HG03439 (cell line): ENCODE measurements around the gene HCAR2.
"Not testable (repeated sequence)": the region's sequence is repeated elsewhere in the genome, so short reads cannot be mapped to it uniquely, and the experiment has no call there.

Source experiments
- ATAC-seq: cut with Tn5 transposase; IDR thresholded peaks from one replicate; pipeline ENCODE4 v1.9.1; 2021; ENCODE audit warnings: mild to moderate bottlenecking, moderate library complexity; ENCODE audit not compliant: unreplicated experiment

Gene HCAR2

GRCh38 chr12:122669397-122670070, 33.6 kb downstream of the HCAR2 start:
- no peak for ATAC-seq

GRCh38 chr12:122668268-122668667, 34.9 kb downstream of the HCAR2 start:
- ATAC-seq = no peak

GRCh38 chr12:122665759-122666158, 37.4 kb downstream of the HCAR2 start:
- ATAC-seq = no peak

DNA sequence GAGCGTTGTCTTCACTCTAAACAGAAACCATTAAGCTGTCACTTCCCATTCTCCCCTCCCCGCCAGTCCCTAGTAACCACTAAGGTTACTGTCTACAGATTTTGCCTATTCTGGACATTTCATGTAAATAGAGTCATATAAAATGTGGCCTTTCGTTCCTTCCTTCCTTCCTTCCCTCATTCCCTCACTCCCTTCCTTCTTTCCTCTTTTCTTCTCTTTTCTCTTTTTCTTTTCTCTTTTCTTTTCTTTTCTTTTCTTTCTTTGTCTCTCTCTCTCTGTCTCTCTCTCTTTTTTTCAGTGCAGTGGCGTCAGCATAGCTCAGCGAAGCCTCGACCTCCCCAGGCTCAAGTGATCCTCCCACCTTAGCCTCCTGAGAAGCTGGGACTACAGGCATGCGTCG, 37.8 kb downstream of the HCAR2 start:
- ATAC-seq = no peak

DNA sequence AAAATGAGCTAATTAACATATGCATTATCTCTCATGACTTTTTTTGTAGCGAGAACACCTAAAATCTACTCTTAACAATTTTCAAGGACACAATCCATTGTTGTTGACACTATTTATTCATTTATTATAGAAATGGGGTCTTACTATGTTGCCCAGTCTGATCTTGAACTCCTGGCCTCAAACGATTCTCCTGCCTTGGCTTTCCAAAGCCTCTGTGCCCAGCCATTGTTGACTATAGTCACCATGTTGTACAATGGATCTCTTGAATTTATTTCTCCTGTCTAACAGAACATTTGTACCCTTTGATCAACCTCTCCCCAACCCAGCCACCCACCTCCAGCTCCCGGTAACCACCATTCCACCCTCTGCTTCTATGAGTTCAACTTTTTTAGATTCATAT, 41.2 kb downstream of the HCAR2 start:
- ATAC-seq = no peak

GRCh38 chr12:122661246-122661645, 41.9 kb downstream of the HCAR2 start:
- no peak for ATAC-seq

DNA sequence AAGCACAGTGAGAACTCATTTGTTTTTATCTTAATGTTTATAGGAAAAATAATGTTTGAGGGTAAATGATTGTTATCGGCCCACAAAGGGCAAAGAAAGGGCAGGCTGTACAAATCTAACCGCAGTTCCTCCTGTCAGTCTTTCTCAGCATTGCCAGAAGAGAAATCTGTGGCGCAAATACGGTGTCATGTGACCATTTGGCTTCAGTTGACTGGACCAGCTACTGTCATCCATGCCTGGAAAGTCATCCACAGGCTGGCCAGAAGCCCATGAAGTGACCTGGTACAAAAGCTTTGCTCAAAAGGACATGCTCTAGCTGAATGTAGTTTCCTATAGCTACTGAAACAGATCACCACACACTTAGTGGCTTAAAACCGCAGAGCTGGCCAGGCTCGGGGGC, 43.6 kb downstream of the HCAR2 start:
- ATAC-seq = no peak

- ATAC-seq = no peak
These were observed 46.9 kb downstream of the HCAR2 start for GRCh38 chr12:122656298-122656697.

GRCh38 chr12:122653291-122653690, 49.9 kb downstream of the HCAR2 start:
- not testable (repeated sequence) for ATAC-seq

GRCh38 chr12:122651520-122652224, 51.5 kb downstream of the HCAR2 start:
- no peak for ATAC-seq
